Fibroblast of gingiva (primary cell): Measurements from ENCODE around the gene RSBN1.

Experiments used
- DNase-seq: peaks from one replicate; pipeline ENCODE4 v3.0.0-alpha.2; 2011; ENCODE audit warnings: low read depth

The RSBN1 gene

GRCh38 chr1:113812661-113813135, 422 bp upstream of the RSBN1 start:
- DNase-seq = no peak

GRCh38 chr1:113811156-113811887, 954 bp downstream of the RSBN1 start:
- no peak for DNase-seq

GRCh38 chr1:113809670-113810602, 2.3 kb downstream of the RSBN1 start:
- DNase-seq = no peak

- DNase-seq = no peak
Observed at GRCh38 chr1:113808450-113809195, 3.7 kb downstream of the RSBN1 start.

- no peak for DNase-seq
Observed at GRCh38 chr1:113805639-113806038, 6.6 kb downstream of the RSBN1 start.

GRCh38 chr1:113805256-113805531, 7.1 kb downstream of the RSBN1 start:
- no peak for DNase-seq

- no peak for DNase-seq
Observed at GRCh38 chr1:113804421-113805255, 7.6 kb downstream of the RSBN1 start.

GRCh38 chr1:113802367-113803007, 9.8 kb downstream of the RSBN1 start:
- no peak for DNase-seq

GRCh38 chr1:113800487-113800886, 11.8 kb downstream of the RSBN1 start:
- no peak for DNase-seq

GRCh38 chr1:113797472-113797871, 14.8 kb downstream of the RSBN1 start:
- no peak for DNase-seq

GRCh38 chr1:113793878-113794834, 18.1 kb downstream of the RSBN1 start:
- DNase-seq = no peak

- DNase-seq = peak; percentile 16
Observed at GRCh38 chr1:113792986-113793385, 19.3 kb downstream of the RSBN1 start.

GRCh38 chr1:113792471-113792870, 19.8 kb downstream of the RSBN1 start:
- no peak for DNase-seq

- DNase-seq = no peak
Observed at GRCh38 chr1:113788802-113789201, 23.5 kb downstream of the RSBN1 start.

- no peak for DNase-seq
Observed at GRCh38 chr1:113787663-113788062, 24.6 kb downstream of the RSBN1 start.

- no peak for DNase-seq
Observed at GRCh38 chr1:113786069-113786468, 26.2 kb downstream of the RSBN1 start.

GRCh38 chr1:113784104-113784779, 28.0 kb downstream of the RSBN1 start:
- no peak for DNase-seq

GRCh38 chr1:113783254-113784103, 28.8 kb downstream of the RSBN1 start:
- DNase-seq = peak; percentile 43
